HG03095 (cell line): ENCODE results near the gene PTF1A.
"Not testable (repeated sequence)": the region's sequence is repeated elsewhere in the genome, so short reads cannot be mapped to it uniquely, and the experiment has no call there.

Source experiments
- ATAC-seq: cut with Tn5 transposase; IDR thresholded peaks from one replicate; pipeline ENCODE4 v1.9.1; 2021; ENCODE audit warnings: moderate library complexity; ENCODE audit not compliant: unreplicated experiment

Gene PTF1A

GRCh38 chr10:23202779-23203178 is 10.7 kb downstream of the PTF1A start:
- no peak for ATAC-seq

- no peak for ATAC-seq
Measured at GRCh38 chr10:23203369-23204325, 11.5 kb downstream of the PTF1A start.

- ATAC-seq: no peak
Measured at GRCh38 chr10:23204773-23205172, 12.7 kb downstream of the PTF1A start.

GRCh38 chr10:23205972-23206642 is 14.0 kb downstream of the PTF1A start:
- ATAC-seq: no peak

- no peak for ATAC-seq
Measured at GRCh38 chr10:23217471-23217870, 25.4 kb downstream of the PTF1A start.

- ATAC-seq: no peak
Measured at GRCh38 chr10:23230582-23230981, 38.5 kb downstream of the PTF1A start.

GRCh38 chr10:23238015-23238414 is 45.9 kb downstream of the PTF1A start:
- ATAC-seq: no peak

GRCh38 chr10:23241779-23242178 is 49.7 kb downstream of the PTF1A start:
- not testable (repeated sequence) for ATAC-seq
